Spleen (tissue), 11 donors: ENCODE results near the gene PTTG1. TPM values are rescaled to one million over a fixed set of nuclear protein-coding genes. Genes with fewer than 3 reads are reported as not detected.
A peak's percentile ranks its signal among the peaks of the same experiment; 100 is the strongest.

Experiments
- DNase-seq: peaks from one replicate; pipeline ENCODE4 v3.0.0-alpha.2; 2020
- H3K27ac ChIP-seq, 8 donors: fragments of 200-600 bp; sonication (generic) in 7 of 8; 1 replicate in 4 of 8; 2 replicates in 4 of 8; pipeline versions ENCODE4 v1.5.0 to v1.8.0; 2016 to 2021; ENCODE audit warnings: inconsistent platforms in 4 of 8, mild to moderate bottlenecking in 4 of 8, moderate library complexity in 1 of 8
- H3K27me3 ChIP-seq, 7 donors: fragments of 200-600 bp; sonication (generic) in 6 of 7; replicated peaks in 1 of 7; 1 replicate in 4 of 7; 2 replicates in 3 of 7; pipeline versions ENCODE4 v1.5.0 to v1.8.0; 2016 to 2021; ENCODE audit warnings: inconsistent platforms in 3 of 7, mild to moderate bottlenecking in 1 of 7
- H3K36me3 ChIP-seq, 6 donors: fragments of 200-600 bp; sonication (generic) in 5 of 6; 1 replicate in 4 of 6; 2 replicates in 2 of 6; pipeline versions ENCODE4 v1.5.0 to v1.8.0; 2016 to 2021; ENCODE audit warnings: inconsistent platforms in 2 of 6
- H3K4me1 ChIP-seq, 6 donors: fragments of 200-600 bp; sonication (generic) in 5 of 6; 1 replicate in 3 of 6; 2 replicates in 3 of 6; pipeline versions ENCODE4 v1.5.0 to v1.8.0; 2016 to 2021; ENCODE audit warnings: inconsistent platforms in 3 of 6
- H3K4me3 ChIP-seq, 8 donors: fragments of 200-600 bp; sonication (generic) in 7 of 8; 1 replicate in 4 of 8; 2 replicates in 4 of 8; pipeline versions ENCODE4 v1.5.0 to v1.8.0; 2016 to 2021; ENCODE audit warnings: inconsistent platforms in 4 of 8, mild to moderate bottlenecking in 4 of 8, moderate library complexity in 2 of 8
- H3K9me3 ChIP-seq, 8 donors: fragments of 200-600 bp; sonication (generic) in 7 of 8; 1 replicate in 4 of 8; 2 replicates in 4 of 8; pipeline versions ENCODE4 v1.5.0 to v1.8.0; 2016 to 2021; ENCODE audit warnings: inconsistent platforms in 4 of 8
- POLR2A ChIP-seq, 3 donors: fragments of 450-650 bp; IDR thresholded peaks; one replicate each; pipeline ENCODE4 v1.5.1; 2017; ENCODE audit warnings: antibody characterized with exemption in 3 of 3, mild to moderate bottlenecking in 1 of 3
- POLR2AphosphoS5 ChIP-seq, 3 donors: sonication (generic); formaldehyde crosslinking; IDR thresholded peaks; one replicate each; pipeline ENCODE4 v1.5.1; 2017; ENCODE audit warnings: antibody characterized with exemption in 3 of 3
- WGBS, 5 donors: extraction: QIAGEN DNeasy Blood & Tissue Kit in 3 of 5; methylation state at CpG; one replicate each; pipeline versions ENCODE4 v1.1.5 to v1.1.7; 2013 to 2018; 5-methylcytosine and 5-hydroxymethylcytosine counted together
- intact Hi-C: fragments of 100-400 bp; cut with DNase I; formaldehyde crosslinking; loops from one replicate; pipeline ENCODE4 v1.15.0; 2023; ENCODE audit warnings: low total_unique reads
- polyA plus RNA-seq, 3 donors: library from polyadenylated mRNA; stranded (reverse); fragments of 200-250 nt; gene quantifications; one replicate each; pipeline ENCODE4 v1.2.1, GENCODE V29; 2013
- total RNA-seq, 7 donors: library from RNA; depleted of rRNA in 3 of 7; stranded (reverse); fragments of >200 nt in 3 of 7; fragmentation: NEBNext Ultra II Directional in 4 of 7; extraction: Animal tissue kit (Norgen Biotek cat#: 25700) in 4 of 7; gene quantifications; one replicate each; pipeline versions ENCODE4 v1.1.0 to v1.2.1, GENCODE V29; 2016 to 2021
- TF ChIP-seq, protein P1 (sequence below), 11 experiments: fragments of 200-600 bp in 7 of 11; fragments of 450-650 bp in 4 of 11; sonication (generic) in 4 of 11; IDR thresholded peaks in 8 of 11; conservative IDR thresholded peaks in 3 of 11; 1 replicate in 7 of 11; 2 replicates in 4 of 11; pipeline versions ENCODE4 v1.4.0 to v1.8.0; 2016 to 2021; ENCODE audit warnings: antibody characterized with exemption in 11 of 11, inconsistent platforms in 4 of 11, mild to moderate bottlenecking in 1 of 11
- donor health status: healthy with polysubstance abuse.
- donor health status: DM: no; HTN: no; CAD: no; lungs with moderate emphysema.
- donor health status: DM: no; HTN: no; CAD: no.
- donor health status: Bipolar disorder and iron deficiency.
- donor health status: healthy.
- donor health status: DM: no; HTN: no; CAD: no.
- donor health status: DM: yes; HTN: yes; CAD: no.

PTTG1 gene
- total and polyA plus RNA-seq, 10 donors: 7.9 to 74.2 (median 19.6) TPM

DNA sequence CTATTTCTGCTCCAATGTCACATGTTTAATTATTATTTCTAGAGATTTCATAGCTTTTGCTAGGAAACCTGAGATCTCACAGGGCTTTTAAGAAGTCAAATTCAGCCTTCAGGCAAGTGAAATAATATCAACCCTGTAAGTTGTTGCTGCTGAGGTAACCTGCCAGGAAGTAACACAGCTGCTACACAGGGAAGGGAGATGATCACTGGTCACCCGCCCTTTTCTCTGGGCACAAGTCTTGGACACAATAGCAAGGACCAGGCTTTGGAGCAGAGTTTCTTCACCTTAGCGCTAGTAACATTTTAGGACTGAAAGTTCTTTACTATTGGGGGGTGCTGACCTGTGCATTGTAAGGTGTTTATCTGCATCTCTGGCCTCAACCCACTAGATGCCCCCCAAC, 50.1 kb downstream of the PTTG1 start:
- H3K27ac ChIP-seq: peak overlapping the region in 5 of 8 donors; percentile 23 to 74 (median 49)
- peaks cover 0 to 20% (median 0%) of the 10 kb centered on the region in 7 donors for H3K27me3 ChIP-seq
- intact Hi-C loops: no loop called here
- 61 to 87% (median 75%) methylated on average over 2 of the region's 2 CpGs for WGBS, 5 donors
- no peaks in the 10 kb centered on the region for H3K36me3 ChIP-seq
- H3K9me3 ChIP-seq: no peaks in the 10 kb centered on the region
- no peak overlapping the region for H3K4me3 ChIP-seq
- H3K4me1 ChIP-seq: peaks cover 10 to 71% (median 44%) of the 10 kb centered on the region in 6 donors
- TF ChIP-seq, protein P1, sequence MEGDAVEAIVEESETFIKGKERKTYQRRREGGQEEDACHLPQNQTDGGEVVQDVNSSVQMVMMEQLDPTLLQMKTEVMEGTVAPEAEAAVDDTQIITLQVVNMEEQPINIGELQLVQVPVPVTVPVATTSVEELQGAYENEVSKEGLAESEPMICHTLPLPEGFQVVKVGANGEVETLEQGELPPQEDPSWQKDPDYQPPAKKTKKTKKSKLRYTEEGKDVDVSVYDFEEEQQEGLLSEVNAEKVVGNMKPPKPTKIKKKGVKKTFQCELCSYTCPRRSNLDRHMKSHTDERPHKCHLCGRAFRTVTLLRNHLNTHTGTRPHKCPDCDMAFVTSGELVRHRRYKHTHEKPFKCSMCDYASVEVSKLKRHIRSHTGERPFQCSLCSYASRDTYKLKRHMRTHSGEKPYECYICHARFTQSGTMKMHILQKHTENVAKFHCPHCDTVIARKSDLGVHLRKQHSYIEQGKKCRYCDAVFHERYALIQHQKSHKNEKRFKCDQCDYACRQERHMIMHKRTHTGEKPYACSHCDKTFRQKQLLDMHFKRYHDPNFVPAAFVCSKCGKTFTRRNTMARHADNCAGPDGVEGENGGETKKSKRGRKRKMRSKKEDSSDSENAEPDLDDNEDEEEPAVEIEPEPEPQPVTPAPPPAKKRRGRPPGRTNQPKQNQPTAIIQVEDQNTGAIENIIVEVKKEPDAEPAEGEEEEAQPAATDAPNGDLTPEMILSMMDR (IDR thresholded peaks at IDR 0.05 in 8 of 11, conservative IDR thresholded peaks at IDR 0.05 in 3 of 11): no peak
- TF ChIP-seq POLR2A (IDR thresholded peaks at IDR 0.05): no peak
- TF ChIP-seq POLR2AphosphoS5 (IDR thresholded peaks at IDR 0.05): no peak
- no peak for DNase-seq

DNA sequence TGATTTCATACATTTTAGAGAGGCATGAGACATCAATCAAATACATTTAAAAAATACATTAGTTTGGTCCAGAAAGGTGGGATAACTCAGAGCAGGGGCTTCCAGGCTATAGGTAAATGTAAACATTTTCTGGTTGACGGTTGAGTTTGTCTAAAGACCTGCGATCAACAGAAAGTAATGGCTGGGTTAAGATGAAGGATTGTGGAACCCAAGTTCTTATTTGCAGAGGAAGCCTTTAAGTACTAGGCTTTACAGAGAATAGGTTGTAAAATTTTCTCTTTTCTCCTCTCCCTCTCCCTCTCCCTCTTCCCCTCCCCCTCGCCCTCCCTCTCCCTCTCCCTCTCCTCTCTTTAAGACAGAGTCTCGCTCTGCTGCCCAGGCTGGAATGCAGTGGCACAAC, 50.8 kb downstream of the PTTG1 start:
- 84 to 94% (median 90%) methylated on average over 3 to 4 of the region's 4 CpGs for WGBS, 5 donors

DNA sequence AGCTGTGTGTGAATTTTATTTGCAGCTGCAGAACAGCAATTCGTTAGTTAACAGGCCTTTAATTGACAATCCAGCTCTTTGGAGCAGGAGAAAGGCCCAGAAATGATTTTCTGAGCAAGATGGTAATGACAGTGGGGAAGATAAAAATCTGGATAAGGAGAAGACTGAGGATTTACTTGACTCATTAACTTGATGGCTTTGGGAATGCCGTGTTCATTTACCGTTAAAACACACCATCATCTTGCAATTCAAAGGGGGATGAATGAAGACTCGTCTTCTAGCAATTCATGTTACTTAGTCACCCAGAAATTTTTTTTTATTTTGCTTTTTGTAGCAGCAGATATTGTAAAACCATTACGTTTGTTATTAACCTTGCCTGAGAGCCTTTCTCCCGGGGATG, 52.0 kb downstream of the PTTG1 start:
- H3K27me3 ChIP-seq: peaks cover 0 to 10% (median 0%) of the 10 kb centered on the region in 7 donors
- TF ChIP-seq POLR2AphosphoS5 (IDR thresholded peaks at IDR 0.05) (no peak), POLR2A (IDR thresholded peaks at IDR 0.05) (no peak)
- TF ChIP-seq, protein P1 (IDR thresholded peaks at IDR 0.05 in 8 of 11, conservative IDR thresholded peaks at IDR 0.05 in 3 of 11): no peak
- H3K27ac ChIP-seq: peak overlapping the region in 1 of 8 donors; percentile 15
- no peak overlapping the region for H3K4me3 ChIP-seq
- DNase-seq: no peak
- peaks cover 0 to 62% (median 26%) of the 10 kb centered on the region in 6 donors for H3K4me1 ChIP-seq
- H3K9me3 ChIP-seq: no peaks in the 10 kb centered on the region
- WGBS, 5 donors: 86 to 93% (median 90%) methylated on average over 6 of the region's 6 CpGs
- no peaks in the 10 kb centered on the region for H3K36me3 ChIP-seq
- intact Hi-C loops: no loop called here

More for the DNA sequence above, 50.8 kb downstream of the PTTG1 start:
- Histone ChIP-seq H3K36me3 (no peaks in the 10 kb centered on the region), H3K27ac (peak overlapping the region in 1 of 8 donors; percentile 74), H3K9me3 (no peaks in the 10 kb centered on the region), H3K4me3 (no peak overlapping the region), H3K4me1 (peaks cover 3 to 71% (median 38%) of the 10 kb centered on the region in 6 donors), H3K27me3 (peaks cover 0 to 20% (median 0%) of the 10 kb centered on the region in 7 donors)
- intact Hi-C loops: no loop called here
- TF ChIP-seq, protein P1 (IDR thresholded peaks at IDR 0.05 in 8 of 11, conservative IDR thresholded peaks at IDR 0.05 in 3 of 11): no peak
- no peak for TF ChIP-seq POLR2A (IDR thresholded peaks at IDR 0.05)
- no peak for TF ChIP-seq POLR2AphosphoS5 (IDR thresholded peaks at IDR 0.05)
- DNase-seq: no peak

DNA sequence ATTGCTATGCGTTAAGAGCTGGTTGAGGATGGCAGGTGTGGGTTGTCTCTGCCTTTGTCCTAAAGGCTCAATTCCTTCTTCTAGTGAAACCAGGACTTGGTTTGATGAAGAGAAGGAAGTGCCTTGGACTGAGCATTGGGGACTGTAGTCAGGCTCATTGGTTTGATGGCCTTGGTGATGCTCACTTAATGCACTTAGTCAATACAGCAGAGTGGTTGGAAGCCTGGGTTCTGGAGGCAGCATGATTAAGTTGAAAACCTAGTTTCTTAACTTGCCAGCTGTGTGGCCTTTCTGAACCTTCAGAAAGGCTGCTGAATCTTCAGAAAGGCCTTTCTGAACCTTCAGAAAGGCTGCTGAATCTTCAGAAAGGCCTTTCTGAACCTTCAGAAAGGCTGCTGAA, 52.4 kb downstream of the PTTG1 start:
- Histone ChIP-seq H3K4me1 (peaks cover 0 to 58% (median 22%) of the 10 kb centered on the region in 6 donors), H3K27me3 (peaks cover 0 to 6% (median 0%) of the 10 kb centered on the region in 7 donors), H3K27ac (peak overlapping the region in 1 of 8 donors; percentile 15), H3K36me3 (no peaks in the 10 kb centered on the region), H3K4me3 (no peak overlapping the region), H3K9me3 (no peaks in the 10 kb centered on the region)
- DNase-seq: no peak
- intact Hi-C loops: no loop called here
- WGBS, 5 donors: 90 to 95% (median 94%) methylated on average over 1 of the region's 1 CpG
- TF ChIP-seq POLR2AphosphoS5 (IDR thresholded peaks at IDR 0.05) (no peak), POLR2A (IDR thresholded peaks at IDR 0.05) (no peak)
- TF ChIP-seq, protein P1 (IDR thresholded peaks at IDR 0.05 in 8 of 11, conservative IDR thresholded peaks at IDR 0.05 in 3 of 11): no peak
